ENCODE data around the gene GAREM1.

GRCh38 chr18:32296851-32297250 lies 173.8 kb downstream of the GAREM1 start:
- TF ChIP-seq CTCF (IDR thresholded peaks at IDR 0.05; ENCODE audit: low read length) (no peak), EZH2 (IDR thresholded peaks at IDR 0.05; ENCODE audit: borderline replicate concordance, low read length) (no peak)
